Renal cortical epithelial cell (primary cell): ENCODE data around the gene ATP8B1. TPM values are rescaled to one million over a fixed set of nuclear protein-coding genes. Genes with fewer than 3 reads are reported as not detected.
A peak's percentile ranks its signal among the peaks of the same experiment; 100 is the strongest.

Source experiments
- DNase-seq: peaks from one replicate; pipeline ENCODE4 v3.0.0-alpha.2; 2011; ENCODE audit warnings: low read depth
- total RNA-seq: library from RNA; depleted of rRNA; stranded (reverse); fragments of >200 nt; gene quantifications from 2 replicates; pipeline ENCODE4 v1.2.3, GENCODE V29; 2014

ATP8B1 gene
- total RNA-seq, 1 donor from 2014 or later = 27.1 TPM

DNA sequence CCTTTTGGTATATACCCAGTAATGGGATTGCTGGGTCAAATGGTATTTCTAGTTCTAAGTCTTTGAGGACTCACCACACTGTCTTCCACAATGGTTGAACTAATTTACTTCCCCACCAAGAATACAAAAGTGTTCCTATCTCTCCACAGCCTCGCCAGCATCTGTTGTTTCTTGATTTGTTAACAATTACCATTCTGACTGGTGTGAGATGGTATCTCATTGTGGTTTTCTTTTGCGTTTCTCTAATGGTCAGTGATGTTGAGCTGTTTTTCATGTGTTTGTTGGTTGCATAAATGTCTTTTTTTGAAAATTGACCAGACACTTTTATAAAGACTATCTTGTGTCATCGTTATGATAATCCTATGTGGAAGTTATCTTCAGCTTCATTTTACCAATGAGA is 16.0 kb upstream of the ATP8B1 start:
- DNase-seq = no peak

DNA sequence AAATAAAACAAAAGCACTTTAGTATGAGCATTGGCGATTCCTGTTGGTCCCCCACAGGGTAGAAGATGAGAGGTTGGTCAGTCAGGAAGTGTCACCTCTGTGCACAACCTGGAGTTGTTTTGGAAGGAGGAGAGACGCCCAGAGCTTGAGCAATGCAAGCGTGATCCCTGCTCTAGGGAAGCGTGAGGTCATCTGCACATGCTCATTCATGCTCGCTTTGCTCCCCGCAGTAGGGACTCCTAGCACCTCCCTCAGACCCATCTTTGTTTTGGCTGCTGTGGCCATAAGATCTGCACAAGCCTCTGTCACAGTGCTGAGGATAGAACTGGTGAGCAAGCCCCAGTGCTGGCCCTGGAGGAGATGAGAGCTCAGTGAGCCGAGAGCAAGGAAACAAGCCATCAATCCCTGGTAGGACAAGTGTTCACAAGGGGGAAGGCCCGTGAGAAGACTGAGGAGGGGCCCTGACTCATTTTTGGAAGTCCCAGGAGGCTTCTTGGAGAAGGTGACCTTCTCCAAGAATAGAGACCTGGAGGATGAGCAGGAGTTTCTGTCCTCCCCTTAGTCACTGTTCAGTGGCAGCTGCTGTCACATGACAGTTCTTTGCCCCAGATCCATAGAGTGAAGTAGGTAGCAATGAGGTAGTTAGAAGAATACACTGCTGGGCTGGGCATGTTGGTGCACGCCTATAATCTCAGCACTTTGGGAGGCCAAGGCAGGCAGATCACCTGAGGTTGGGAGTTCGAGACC is 13.3 kb upstream of the ATP8B1 start:
- no peak for DNase-seq

DNA sequence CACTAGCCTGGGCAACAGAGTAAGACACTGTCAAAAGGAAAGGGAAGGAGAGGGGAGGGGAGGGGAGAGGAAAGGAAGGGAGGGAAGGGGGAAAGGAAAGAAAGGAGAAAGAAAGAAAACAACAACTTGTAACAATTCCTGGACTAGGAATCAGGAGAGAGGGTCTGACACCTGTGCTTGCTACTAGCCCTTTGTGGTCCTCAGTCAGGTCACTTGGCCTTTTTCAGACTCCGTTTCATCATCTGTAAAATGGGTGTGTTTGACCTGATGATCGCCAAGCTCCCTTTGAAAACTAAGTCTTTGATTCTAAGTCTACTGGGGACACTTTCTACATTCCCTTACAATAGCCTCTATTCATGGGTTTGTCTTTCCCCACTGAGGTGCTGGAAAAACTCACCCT is 11.4 kb upstream of the ATP8B1 start:
- DNase-seq = no peak

DNA sequence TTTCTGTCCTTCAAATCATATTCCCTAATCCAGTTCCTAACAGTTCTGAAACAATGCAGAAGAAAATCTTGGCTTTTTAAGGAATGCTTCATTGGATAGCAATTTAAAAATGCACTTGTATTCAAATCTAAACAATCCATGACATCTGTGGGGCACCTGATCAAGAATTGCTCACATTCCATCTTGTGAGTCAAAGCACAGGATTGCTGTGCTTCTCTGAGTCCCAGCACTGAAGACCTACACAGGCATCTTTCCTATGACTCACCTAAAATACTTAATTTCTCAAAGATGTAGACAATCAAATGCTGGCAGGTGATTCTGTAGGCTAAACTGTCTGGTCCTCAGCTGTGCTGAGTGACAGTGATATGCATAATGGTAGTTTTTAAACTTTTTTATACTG is 10.1 kb upstream of the ATP8B1 start:
- peak; percentile 97 for DNase-seq

DNA sequence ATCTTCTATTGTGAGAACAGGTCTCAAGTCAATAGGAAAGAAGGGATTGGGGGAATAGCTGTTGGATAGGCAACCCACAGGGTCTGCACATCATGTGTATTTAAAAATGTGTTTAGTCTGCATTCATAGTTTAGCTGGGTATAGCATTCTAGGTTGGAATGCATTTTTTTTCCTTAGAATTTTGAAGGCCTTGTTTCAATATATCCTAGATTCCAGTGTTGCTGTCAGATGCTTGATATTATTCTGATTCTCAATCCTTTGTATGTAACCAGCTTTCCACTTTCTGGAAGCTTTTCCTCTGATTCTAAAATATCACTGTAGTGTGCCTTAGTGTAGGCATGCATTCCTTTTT is 9.0 kb upstream of the ATP8B1 start:
- DNase-seq = no peak

DNA sequence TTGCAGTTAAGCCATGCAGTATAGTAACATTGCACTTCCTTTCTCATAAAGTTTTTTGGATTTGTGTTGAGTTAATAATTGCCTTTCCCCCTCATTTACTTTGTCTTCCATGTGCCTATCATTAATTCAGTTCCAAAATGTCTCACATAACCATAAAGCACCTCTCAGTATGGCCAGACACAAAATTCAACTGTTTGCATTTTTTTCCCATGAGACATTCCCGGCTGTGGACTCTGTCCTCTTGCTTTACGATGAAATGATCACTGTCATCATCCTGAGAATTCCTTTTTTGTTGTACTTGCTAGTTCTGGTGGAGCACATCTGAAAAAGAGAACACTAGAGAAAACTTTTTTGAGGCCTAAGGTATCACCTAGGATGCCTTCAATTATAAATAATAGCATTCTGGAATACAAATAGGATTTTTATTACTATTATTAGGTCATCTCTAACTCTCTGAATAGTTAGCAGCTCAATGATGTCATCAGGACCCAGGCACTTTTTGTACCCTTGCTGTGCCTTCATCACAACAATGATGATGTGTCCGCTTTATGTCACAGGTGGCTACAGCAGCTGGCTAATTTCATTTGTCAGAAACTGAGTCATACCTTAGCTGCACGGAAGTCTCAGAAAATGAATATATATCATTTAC is 8.5 kb upstream of the ATP8B1 start:
- no peak for DNase-seq

DNA sequence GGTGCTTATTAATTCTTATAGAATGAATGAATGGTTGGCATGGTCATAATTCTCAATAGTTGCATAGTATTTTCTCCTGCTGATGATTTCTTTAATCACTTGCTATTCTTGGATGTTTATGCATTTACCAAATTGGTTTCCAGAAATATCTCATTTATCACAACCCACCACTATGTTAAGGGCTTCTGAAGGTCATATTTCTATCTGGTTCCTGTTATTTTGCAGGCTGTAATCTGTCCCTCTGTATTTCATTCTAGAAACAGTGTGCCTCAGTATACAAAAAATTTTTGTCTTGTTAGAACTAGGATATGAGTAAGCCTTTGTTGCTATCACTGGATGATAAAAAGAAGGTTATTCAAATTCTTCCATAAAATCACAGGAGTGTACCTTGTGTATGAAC is 6.1 kb upstream of the ATP8B1 start:
- no peak for DNase-seq

DNA sequence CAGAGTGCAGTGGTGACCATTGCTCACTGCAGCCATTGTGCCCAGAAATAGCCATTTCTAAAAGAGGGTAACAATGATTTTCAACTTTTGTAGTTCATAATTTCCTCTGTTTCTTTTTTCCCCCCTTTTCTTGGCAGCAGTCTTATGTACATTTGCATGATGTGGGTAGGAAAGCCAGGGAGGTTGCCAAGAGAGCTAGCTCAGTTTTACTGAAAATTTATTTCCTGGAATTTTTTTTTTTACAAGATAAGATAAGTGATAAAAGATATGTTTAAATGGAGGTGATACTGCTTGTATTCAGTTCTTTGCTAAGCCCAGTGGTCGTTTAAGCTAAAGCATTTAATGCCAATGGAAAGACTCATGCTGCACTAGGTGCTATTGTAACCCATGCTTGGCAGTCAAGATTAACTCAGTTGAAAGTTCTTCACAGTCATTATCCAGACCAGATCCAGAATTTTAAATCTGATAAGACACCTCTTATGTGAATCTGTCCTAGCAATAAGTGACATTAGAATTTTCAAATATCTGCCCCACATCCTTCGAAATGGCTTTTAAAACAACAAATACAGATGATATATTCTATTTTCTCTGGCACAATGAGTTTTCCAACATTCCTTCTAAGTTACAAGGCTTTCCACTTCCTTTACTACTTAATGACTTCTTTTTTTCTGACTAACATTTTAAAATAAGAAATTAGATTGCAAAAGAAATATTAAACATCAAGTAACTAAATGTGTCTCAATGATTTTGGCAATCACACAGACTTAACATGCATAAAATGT is 4.4 kb upstream of the ATP8B1 start:
- DNase-seq = no peak

DNA sequence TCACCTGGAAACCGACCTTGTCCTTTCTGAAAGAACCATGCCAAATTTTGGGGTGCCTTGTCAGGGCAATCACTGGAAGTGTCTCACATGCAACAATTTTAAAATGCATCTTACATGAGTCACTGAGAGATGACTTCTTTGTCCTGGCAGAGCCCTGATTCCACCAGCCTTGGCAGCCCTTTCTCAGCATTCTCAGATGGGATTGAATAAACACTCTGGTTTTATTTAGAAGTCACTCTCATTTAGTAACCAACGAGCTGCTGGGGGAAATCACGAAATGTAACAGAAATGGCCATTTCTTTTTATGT is 3.8 kb upstream of the ATP8B1 start:
- peak; percentile 58 for DNase-seq

DNA sequence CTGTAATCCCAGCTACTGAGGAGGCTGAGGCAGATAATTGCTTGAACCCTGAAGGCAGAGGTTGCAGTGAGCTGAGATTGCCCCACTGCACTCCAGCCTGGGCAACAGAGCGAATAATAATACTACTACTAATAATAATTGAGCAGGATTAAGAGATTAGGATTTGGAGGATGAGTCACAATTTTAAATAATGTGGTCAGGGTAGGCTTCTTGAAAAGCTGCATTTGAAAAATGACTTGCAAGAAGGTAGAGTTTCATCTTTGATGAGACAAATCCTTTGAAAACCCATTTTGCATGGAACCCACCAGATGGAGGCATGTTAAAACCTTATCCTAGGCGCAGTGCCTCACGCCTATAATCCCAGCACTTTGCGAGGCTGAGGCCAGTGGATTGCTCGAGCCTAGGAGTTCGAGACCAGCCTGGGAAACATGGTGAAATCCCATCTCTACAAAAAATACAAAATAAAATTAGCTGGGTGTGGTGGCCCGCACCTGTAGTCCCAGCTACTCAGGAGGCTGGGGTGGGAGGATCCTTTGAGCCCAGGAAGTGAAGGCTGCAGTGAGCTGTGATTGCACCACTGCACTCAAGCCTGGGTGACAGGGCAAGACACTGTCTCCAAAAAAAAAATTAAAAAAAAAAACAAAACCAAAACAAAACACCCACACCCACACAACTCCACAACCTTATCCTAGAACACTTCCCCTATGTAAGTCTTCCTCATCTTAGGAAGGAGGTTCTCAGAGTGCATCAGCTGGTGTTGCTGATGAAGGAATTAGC is 3.3 kb upstream of the ATP8B1 start:
- no peak for DNase-seq

DNA sequence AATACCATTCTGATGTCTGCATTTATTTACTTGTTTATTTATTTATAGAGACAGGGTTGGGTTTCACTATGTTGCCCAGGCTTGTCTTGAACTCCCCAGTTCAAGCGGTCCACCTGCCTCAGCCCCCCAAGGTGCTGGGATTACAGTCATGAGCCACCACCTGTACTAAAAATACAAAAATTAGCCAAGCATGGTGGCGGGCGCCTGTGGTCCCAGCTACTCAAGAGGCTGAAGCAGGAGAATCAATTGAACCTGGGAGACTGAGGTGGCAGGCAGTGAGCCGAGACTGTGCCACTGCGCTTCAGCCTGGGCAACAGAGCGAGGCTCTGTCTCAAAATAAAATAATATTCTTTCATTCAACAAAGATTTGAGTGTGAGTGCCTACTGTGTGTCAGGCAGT is 2.0 kb upstream of the ATP8B1 start:
- no peak for DNase-seq

DNA sequence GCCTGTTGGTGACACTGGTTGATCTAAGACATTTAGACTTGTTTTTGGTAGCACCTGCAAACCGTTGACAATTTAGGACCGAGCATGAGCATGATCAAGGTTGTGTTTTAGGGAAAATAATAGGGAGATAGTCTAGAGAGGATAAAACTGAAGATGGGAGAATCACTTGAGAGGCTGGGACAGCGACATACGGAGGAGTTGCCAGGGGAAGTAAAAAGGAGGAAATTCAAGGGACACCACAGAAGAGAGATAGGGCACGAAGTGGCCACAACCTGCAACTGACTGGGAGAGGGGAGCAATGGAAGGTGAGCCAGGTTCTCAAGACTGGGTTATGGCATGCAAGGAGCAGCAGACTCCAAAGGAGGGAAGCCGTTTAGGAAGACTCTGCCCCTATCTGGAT is 1.4 kb upstream of the ATP8B1 start:
- no peak for DNase-seq

DNA sequence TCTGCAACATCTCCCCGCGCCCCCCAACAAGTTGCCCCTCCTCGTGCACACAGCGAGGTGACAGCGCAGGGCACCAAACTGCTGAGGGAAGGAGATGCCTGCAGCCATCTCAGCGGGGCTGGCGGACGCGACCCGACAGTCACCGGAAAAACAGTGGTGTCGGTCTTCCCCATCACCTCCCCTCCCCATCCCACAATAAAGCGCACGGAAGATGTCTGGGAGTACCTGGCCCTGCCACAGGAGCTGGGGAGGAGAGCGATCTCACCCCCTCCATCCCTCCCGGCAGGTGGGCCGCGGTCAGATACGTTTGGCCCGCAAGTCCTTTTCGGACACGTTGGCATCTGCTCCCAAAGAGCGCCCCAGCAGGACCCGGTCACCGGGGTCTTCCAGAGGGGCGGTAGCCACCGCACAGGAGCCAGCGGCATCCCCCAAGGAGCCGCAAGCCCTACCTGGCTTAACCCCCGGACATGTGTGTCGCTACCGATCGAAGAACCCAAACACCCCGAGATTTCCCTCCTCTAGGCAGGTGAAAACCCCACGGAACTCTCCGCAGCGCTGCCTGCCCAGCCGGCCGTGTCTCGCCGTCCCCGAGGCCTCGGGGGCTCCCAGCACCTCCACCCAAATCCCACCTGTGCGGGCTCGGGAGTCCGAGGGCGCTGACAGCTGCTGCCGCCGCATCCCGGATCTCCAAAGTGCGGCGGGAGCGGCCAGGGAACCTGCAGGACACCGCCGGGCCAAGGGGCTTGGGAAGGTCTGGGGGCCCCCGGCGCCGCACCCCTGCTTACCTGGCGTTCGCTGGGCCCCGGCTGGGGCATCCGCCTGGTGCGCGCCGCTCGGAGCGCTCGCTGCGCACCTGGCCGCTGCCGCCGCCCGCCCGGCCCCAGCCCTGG is 657 bp downstream of the ATP8B1 start:
- DNase-seq = no peak

DNA sequence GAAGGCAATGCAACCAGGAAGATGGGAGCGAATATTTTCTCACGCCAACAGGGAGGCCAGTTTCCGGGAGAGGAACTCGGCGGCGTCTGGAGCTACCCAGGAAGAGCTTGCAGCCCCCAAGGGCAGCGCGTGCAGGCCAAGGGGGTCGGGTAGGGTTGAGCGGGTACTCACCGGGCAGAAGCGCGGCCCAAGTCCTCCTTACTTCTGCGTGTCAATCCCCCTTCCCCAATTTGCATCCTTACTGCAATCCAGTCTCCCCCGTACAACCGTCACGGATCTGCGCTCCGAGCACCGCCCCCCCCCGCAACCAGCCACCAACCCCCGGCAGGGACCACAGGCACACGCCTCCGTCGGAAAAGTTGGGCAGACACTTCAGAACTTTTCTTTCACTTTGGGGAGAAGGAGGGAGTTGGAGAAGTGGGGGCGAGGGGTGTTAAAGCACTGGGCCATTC is 1.3 kb downstream of the ATP8B1 start:
- no peak for DNase-seq

DNA sequence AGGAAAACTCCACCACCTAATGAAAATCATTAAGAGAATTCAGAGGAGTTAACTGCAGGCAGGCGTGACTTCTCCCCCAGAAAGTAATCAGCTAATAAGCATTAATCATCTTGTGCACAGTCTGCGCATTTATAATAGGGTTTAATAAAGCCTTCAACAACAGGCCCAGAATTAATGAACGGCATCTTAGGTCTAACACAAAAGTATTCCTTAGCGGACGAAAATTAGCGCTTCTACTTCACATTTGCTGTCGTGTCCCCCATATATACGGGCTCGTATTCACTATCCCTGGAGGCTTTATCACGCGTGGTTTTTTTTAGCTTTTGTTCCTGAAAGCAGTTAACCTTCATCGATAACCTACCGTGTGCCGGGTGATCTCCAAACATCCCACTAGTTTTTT is 1.8 kb downstream of the ATP8B1 start:
- no peak for DNase-seq

DNA sequence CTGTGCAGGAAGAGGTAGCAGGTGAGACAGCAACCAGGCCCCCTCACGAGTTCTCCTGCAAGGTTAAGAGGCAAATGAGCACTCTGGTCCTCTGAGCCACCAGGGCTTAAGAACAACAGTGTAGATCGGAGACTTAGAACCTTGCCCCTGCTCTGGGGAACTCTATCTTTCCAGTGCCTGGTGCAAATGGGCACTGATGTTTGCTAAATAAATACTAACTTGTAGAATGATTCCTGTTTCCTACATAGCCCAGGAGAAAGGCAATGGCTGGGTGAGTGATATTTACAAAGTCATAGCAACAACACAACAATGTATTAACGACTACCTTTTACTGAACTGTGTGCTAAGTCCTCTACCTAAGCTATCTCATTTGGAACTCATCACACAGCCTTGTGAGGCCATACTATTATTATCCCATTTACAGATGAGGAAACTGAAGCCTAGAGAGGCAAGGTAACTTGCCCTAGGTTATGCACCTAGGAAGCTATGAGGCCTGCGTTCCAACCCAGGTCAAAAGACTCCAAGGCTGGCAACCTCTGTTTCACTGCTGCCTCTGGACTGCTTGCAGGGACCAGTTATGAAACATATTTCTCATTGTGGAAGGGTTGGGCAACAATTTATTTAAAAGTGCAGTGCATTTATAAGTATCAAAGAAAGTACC is 4.3 kb downstream of the ATP8B1 start:
- no peak for DNase-seq

DNA sequence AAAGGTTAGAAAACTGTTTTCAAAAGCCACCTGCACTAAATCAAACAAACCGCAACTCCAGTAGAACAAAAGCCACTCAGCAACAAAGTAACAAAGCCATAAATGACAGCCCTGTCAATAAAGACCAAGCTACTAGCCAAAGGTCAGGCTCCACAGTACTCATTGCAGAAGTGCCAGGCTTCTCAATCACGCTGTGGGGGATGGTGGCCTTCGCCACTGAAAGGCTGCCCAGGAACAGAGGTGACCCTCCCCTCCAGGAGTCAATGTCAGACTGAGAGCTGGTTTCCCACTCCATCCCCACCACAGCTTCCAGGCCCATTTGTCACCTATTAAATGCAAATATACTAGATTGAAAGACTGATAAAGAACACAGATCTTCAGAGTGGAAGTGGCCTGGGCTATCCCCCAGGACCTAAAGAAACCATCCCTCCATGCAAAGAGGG is 5.9 kb downstream of the ATP8B1 start:
- DNase-seq = no peak

DNA sequence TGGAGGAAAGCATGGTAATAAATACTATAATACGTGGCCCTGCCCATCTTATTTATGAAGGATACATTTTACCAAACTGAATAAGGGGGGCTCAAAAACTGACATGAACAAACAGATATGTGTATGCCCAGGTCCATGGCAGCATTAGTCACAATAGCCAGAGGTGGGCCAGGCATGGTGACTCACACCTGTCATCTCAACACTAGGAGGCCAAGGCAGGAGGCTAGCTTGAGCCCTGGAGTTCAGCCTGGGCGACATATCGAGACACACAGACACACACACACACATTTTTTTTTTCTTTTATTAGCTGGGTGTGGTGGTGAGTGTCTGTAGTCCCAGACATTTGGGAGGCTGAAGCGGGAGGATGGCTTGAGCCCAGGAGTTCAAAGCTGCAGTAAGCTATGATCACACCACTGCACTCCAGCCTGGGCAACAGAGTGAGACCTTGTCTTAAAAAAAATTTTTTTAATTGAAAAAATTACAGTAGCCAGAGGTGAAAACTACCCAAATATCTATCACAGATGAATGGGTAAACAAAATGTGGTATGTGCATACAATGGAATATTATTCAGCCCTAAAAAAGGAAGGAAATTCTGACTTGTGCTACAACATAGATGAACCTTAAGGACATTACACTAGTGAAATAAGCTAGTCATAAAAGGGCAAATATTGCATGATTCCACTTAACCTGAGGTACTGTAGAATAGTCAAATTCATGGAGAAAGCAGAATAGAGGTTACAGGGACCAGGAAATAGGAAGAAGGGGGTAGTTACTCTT is 8.0 kb downstream of the ATP8B1 start:
- no peak for DNase-seq

DNA sequence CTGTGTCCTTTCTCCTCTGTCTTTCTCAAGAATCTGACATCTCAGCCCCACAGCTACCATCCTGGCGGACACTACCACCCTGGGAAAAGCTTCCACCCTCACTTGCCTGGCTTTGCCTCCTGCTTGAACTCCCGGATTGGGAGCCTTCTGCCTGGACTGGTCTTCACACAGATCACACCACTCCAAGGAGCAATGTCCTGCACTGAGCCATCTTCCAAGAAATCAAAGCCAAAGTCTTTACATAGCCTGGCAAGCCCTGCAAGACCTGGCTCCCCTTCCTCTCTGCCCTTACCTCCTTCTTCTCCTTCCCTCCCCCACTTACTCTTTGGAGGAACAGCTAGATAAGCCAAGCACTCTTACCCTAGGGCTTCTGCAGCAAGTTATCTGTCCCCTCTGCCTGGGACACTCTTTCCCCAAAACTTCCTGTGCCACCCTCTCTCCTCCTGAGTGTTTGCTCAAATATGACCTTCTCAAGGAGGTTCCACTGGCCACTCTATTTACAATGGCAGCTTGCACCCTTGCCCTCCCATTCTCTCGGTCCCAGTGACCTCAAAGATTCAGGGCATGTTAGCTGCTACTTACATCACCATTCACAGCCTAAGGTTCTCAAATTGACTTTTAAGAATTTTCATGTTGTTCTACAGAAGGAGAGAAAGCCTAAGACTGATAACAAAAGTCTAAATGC is 9.7 kb downstream of the ATP8B1 start:
- no peak for DNase-seq
